K562 (cell line): ENCODE results near the gene IFI27L2. TPM values are rescaled to one million over a fixed set of nuclear protein-coding genes. Genes with fewer than 3 reads are reported as not detected.

Source experiments
- ATAC-seq: fragments of 200-7000 bp; cut with Tn5 transposase; 3 replicates; pipeline ENCODE4 v1.9.1; 2020; ENCODE audit warnings: moderate library complexity
- BruUV-seq: library from RNA; stranded (reverse); fragments of 400-500 nt; replicated peaks from 2 replicates; lab custom pipeline; 2021; lab: Mats Ljungman, UMichigan
- CTCF ChIA-PET: fragments of 300-600 bp; formaldehyde crosslinking; extraction: SDS; loops from one replicate; lab custom pipeline; 2021; ENCODE audit warnings: low intra/inter-chr PET ratio; lab: Yijun Ruan, JAX
- POLR2A ChIA-PET: fragments of 300-600, 350-650 bp; sonication (Branson Sonifier 250); formaldehyde crosslinking; extraction: SDS; loops from one replicate; lab custom pipeline; 2021; ENCODE audit warnings: antibody characterized with exemption, inconsistent platforms; lab: Yijun Ruan, JAX
- DNase-seq, 4 experiments: peaks; one replicate each; pipeline versions ENCODE4 v3.0.0 to v3.0.0-alpha.2; 2011 to 2018; ENCODE audit warnings: low spot score in 3 of 4, mixed read lengths in 3 of 4; ENCODE audit errors: extremely low read depth in 1 of 4
- FAIRE-seq: peaks from 2 replicates; lab custom pipeline; 2011; peaks lifted over from hg19 to GRCh38; lab: Jason Lieb, UNC
- H2AFZ ChIP-seq: 2 replicates; pipeline ENCODE4 v1.6.0; 2011; ENCODE audit warnings: low read depth, low read length, control low read depth, inconsistent platforms
- H3K27ac ChIP-seq: fragments of 200-600 bp; 3 replicates; pipeline ENCODE4 v1.8.0; 2011; ENCODE audit warnings: low read depth, mild to moderate bottlenecking, control low read depth, inconsistent platforms, low read length, moderate library complexity, mixed read lengths; ENCODE audit errors: extremely low read depth
- H3K27me3 ChIP-seq, 2 experiments: fragments of 300-600 bp in 1 of 2; 2 replicates in 1 of 2; 3 replicates in 1 of 2; pipeline versions ENCODE4 v1.6.0 to v1.8.0; 2011; ENCODE audit warnings: inconsistent platforms in 2 of 2, low read length in 2 of 2, mild to moderate bottlenecking in 1 of 2, mixed read lengths in 1 of 2, moderate library complexity in 1 of 2; ENCODE audit not compliant: control insufficient read depth in 2 of 2, insufficient read depth in 2 of 2
- H3K36me3 ChIP-seq: fragments of 300-600 bp; 3 replicates; pipeline ENCODE4 v1.8.0; 2011; ENCODE audit warnings: mild to moderate bottlenecking, low read length, inconsistent platforms; ENCODE audit not compliant: control insufficient read depth, insufficient read depth
- H3K4me1 ChIP-seq, 2 experiments: fragments of 200-600 bp in 1 of 2; replicated peaks in 1 of 2; 2 replicates in 1 of 2; 3 replicates in 1 of 2; pipeline versions ENCODE4 v1.5.1 to v1.8.0; 2011; ENCODE audit warnings: inconsistent platforms in 2 of 2, low read length in 2 of 2, mild to moderate bottlenecking in 1 of 2, mixed read lengths in 1 of 2, moderate library complexity in 1 of 2; ENCODE audit not compliant: control insufficient read depth in 2 of 2, insufficient read depth in 2 of 2
- H3K4me2 ChIP-seq: 2 replicates; pipeline ENCODE4 v1.6.1; 2011; ENCODE audit warnings: low read length, control low read depth, inconsistent platforms, mixed read lengths; ENCODE audit not compliant: insufficient read depth
- H3K4me3 ChIP-seq: fragments of 200-600 bp; sonication (generic), shearing (Covaris generic); 2 replicates; pipeline ENCODE4 v1.5.1; 2016; ENCODE audit warnings: control low read depth, inconsistent platforms
- H3K79me2 ChIP-seq: fragments of 200-600 bp; 3 replicates; pipeline ENCODE4 v1.8.0; 2011; ENCODE audit warnings: low read length, inconsistent platforms; ENCODE audit not compliant: control insufficient read depth, insufficient read depth
- H3K9ac ChIP-seq, 2 experiments: 2 replicates each; pipeline versions ENCODE4 v1.6.0 to v1.6.1; 2011; ENCODE audit warnings: low read depth in 2 of 2, low read length in 2 of 2, control low read depth in 1 of 2, inconsistent platforms in 1 of 2, mild to moderate bottlenecking in 1 of 2, mixed read lengths in 1 of 2; ENCODE audit not compliant: insufficient read depth in 1 of 2
- H3K9me1 ChIP-seq: one replicate; pipeline ENCODE4 v1.6.0; 2011; ENCODE audit warnings: inconsistent platforms, mild to moderate bottlenecking, low read length, moderate library complexity; ENCODE audit not compliant: control insufficient read depth, insufficient read depth
- H3K9me3 ChIP-seq: replicated peaks from 2 replicates; pipeline ENCODE4 v1.5.1; 2011; ENCODE audit warnings: low read depth, low read length, inconsistent platforms; ENCODE audit not compliant: control insufficient read depth, insufficient read depth
- H4K20me1 ChIP-seq: replicated peaks from 2 replicates; pipeline ENCODE4 v1.6.1; 2011; ENCODE audit warnings: low read length, inconsistent platforms, mixed read lengths; ENCODE audit not compliant: control insufficient read depth, insufficient read depth
- BDP1 ChIP-seq: IDR thresholded peaks from 3 replicates; pipeline ENCODE4 v1.6.1; 2011; ENCODE audit not compliant: insufficient read length, insufficient read depth
- CHD2 ChIP-seq: IDR thresholded peaks from 2 replicates; pipeline ENCODE4 v1.6.1; 2011; ENCODE audit warnings: low read depth, low read length
- COPS2 ChIP-seq: fragments of 450-650 bp; conservative IDR thresholded peaks from 2 replicates; pipeline ENCODE4 v1.6.1; 2016; ENCODE audit warnings: mild to moderate bottlenecking, moderate library complexity
- DDX20 ChIP-seq: fragments of 450-650 bp; IDR thresholded peaks from 2 replicates; pipeline ENCODE4 v1.6.1; 2016; ENCODE audit warnings: missing genetic modification characterization, low read depth, mild to moderate bottlenecking, missing compliant biosample characterization, moderate library complexity
- EZH2 ChIP-seq: IDR thresholded peaks from 2 replicates; pipeline ENCODE4 v1.6.1; 2012; ENCODE audit warnings: low read depth, mild to moderate bottlenecking, inconsistent platforms, low read length, borderline replicate concordance
- FOXJ3 ChIP-seq: sonication (generic); formaldehyde crosslinking; IDR thresholded peaks from 2 replicates; pipeline ENCODE4 v1.4.0; 2020; ENCODE audit warnings: mild to moderate bottlenecking, missing genetic modification reagents
- GTF2E2 ChIP-seq: fragments of 200-800 bp; sonication (Bioruptor generic); IDR thresholded peaks from 2 replicates; pipeline ENCODE4 v1.6.1; 2016; ENCODE audit warnings: missing genetic modification characterization, missing compliant biosample characterization
- ILF3 ChIP-seq: fragments of 450-650 bp; IDR thresholded peaks from 2 replicates; pipeline ENCODE4 v1.6.1; 2018; ENCODE audit warnings: antibody characterized with exemption, mild to moderate bottlenecking, moderate library complexity, borderline replicate concordance
- MIER1 ChIP-seq: fragments of 450-650 bp; IDR thresholded peaks from 2 replicates; pipeline ENCODE4 v1.6.1; 2016; ENCODE audit warnings: antibody characterized with exemption, mild to moderate bottlenecking, low read depth
- PCBP1 ChIP-seq: fragments of 200-400 bp; formaldehyde crosslinking; IDR thresholded peaks from 2 replicates; pipeline ENCODE4 v1.6.1; 2018; ENCODE audit warnings: mild to moderate bottlenecking, low read depth, low read length; ENCODE audit not compliant: poor library complexity, severe bottlenecking
- POLR2A ChIP-seq: fragments of 450-650 bp; conservative IDR thresholded peaks from 2 replicates; pipeline ENCODE4 v1.6.1; 2016
- SMARCA5 ChIP-seq: fragments of 450-650 bp; IDR thresholded peaks from 2 replicates; pipeline ENCODE4 v1.6.1; 2016
- ZNF165 ChIP-seq: fragments of 250-450 bp; sonication (Bioruptor Pico); IDR thresholded peaks from 2 replicates; pipeline ENCODE4 v1.4.0; 2020; ENCODE audit warnings: borderline replicate concordance
- ZNF644 ChIP-seq: fragments of 200-800 bp; sonication (Bioruptor generic); IDR thresholded peaks from 2 replicates; pipeline ENCODE4 v1.6.1; 2016; ENCODE audit warnings: low read depth, missing genetic modification characterization, missing compliant biosample characterization
- WGBS: fragments of 100-300 bp; shearing (Covaris generic); methylation state at CpG from one replicate; pipeline ENCODE4 v1.1.6; 2016; ENCODE audit warnings: low coverage, mixed read lengths; ENCODE audit not compliant: insufficient coverage; ENCODE audit errors: missing lambda C conversion rate; 5-methylcytosine and 5-hydroxymethylcytosine counted together
- in situ Hi-C: fragments of 300-500 bp; cut with MboI; formaldehyde crosslinking; loops from 4 replicates; pipeline ENCODE4 v1.15.0; 2018; ENCODE audit warnings: inconsistent platforms, mixed read lengths
- intact Hi-C: fragments of 100-400 bp; cut with micrococcal nuclease; formaldehyde crosslinking; loops from 2 replicates; pipeline ENCODE4 v1.14.2; 2022
- polyA plus RNA-seq, 8 experiments: library from polyadenylated mRNA; depleted of rRNA in 4 of 8; stranded (reverse) in 5 of 8; unstranded in 3 of 8; fragments of >200 nt; fragmentation: Nextera tagmentation in 2 of 8; fragmentation: Illumina TruSeq in 1 of 8; extraction: Ambion mirVana in 2 of 8; extraction: Trizol in 1 of 8; gene quantifications; 2 replicates each; pipeline versions ENCODE4 v1.2.1 to v1.2.3, GENCODE V29; 2011 to 2014; ENCODE audit warnings: inconsistent platforms in 1 of 8, missing spikeins in 1 of 8
- total RNA-seq, 7 experiments: library from RNA; depleted of rRNA in 6 of 7; stranded (reverse); fragments of >200 nt in 6 of 7; fragmentation: Illumina TruSeq in 2 of 7; extraction: Trizol in 2 of 7; gene quantifications; 2 replicates each; pipeline versions ENCODE4 v1.2.1 to v1.2.3, GENCODE V29; 2011 to 2021; ENCODE audit warnings: low replicate concordance in 1 of 7
- TF ChIP-seq, protein P1 (sequence below): fragments of 450-650 bp; formaldehyde crosslinking; IDR thresholded peaks from 2 replicates; pipeline ENCODE4 v1.4.0; 2020; ENCODE audit warnings: mild to moderate bottlenecking, mixed read lengths

IFI27L2 gene
- total and polyA plus RNA-seq, 9 of the 15 experiments (the other 6 are each of a cell fraction or from before 2014, with no cell fraction given) = 1.0 to 9.3 (median 4.1) TPM

DNA sequence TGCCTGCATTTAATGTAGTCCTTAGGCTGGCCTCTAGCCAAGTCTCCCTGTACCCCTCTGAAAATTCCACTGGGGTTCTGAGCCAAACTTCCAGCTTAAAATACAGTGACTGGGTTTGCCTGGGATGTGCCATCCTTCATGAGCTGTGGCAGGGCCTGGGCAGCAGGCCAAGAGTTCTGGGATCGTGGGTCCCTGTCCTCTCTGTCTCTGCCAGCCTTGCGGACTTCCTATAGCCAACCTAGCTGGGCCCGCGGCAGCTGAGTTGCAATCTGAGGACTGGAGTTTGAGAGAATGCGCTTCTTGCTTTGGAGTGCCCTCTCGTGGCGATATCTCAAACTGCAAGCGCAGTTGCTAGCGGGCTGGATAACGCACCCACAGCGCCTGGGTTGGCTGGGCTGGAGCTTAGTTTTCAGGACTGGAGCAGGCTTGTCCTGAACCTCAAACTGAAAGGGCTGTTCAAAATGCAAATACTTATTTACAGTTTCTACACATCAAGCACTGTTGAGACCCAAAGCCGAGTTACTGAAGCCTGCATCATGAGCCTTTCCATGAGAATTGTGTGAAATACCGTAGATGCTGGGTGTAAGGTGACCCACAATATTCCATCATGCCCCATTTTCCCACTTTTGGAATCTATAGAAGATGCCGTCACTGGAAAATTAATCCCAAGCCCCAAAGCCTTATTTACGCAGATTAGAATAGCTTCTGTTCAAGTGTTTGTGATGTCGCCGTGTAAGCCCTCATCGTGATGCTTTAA, 7.3 kb upstream of the IFI27L2 start:
- H3K9me3 ChIP-seq = no peaks in the 10 kb centered on the region; the same call in 1 of the 2 replicates
- FAIRE-seq (peak; percentile 89), ATAC-seq (peak; percentile 94), DNase-seq (peak; percentile 55 to 77 (median 58))
- in situ Hi-C loops (loop anchor here (5.0 kb wide), 1 partner anchor 99 kb away; no protein-coding TSS in a partner anchor), intact Hi-C loops (loop anchor here (1.0 to 2.0 kb wide), 2 partner anchors 44 to 100 kb away; no protein-coding TSS in a partner anchor)
- 12% methylated on average over 15 of the region's 18 CpGs for WGBS
- H3K4me3 ChIP-seq = no peak overlapping the region
- ChIA-PET CTCF (interaction anchor here (0.9 to 2.1 kb wide), 4 partner anchors 44 to 197 kb away, joined by 4 to 16 read pairs (median 10); no protein-coding TSS in a partner anchor), POLR2A (interaction anchor here (0.6 kb wide), 3 partner anchors 27 to 114 kb away, joined by 3 to 4 read pairs (median 3); no protein-coding TSS in a partner anchor)
- H3K4me2 ChIP-seq = no peak overlapping the region
- H3K36me3 ChIP-seq = no peaks in the 10 kb centered on the region
- no peaks in the 10 kb centered on the region for H3K9me1 ChIP-seq
- no peaks in the 10 kb centered on the region for H3K79me2 ChIP-seq
- H2AFZ ChIP-seq = no peak overlapping the region
- BruUV-seq = no TSS peak
- no peaks in the 10 kb centered on the region; a peak in 2 of 5 replicates for H3K4me1 ChIP-seq
- no peak overlapping the region for H3K27ac ChIP-seq
- H3K27me3 ChIP-seq = peaks cover 0 to 15% of the 10 kb centered on the region in 2 experiments; a peak in 2 of 5 replicates
- no peaks in the 10 kb centered on the region for H4K20me1 ChIP-seq
- H3K9ac ChIP-seq = no peak overlapping the region
- no peak for TF ChIP-seq POLR2A
- TF ChIP-seq FOXJ3 (CRISPR knock-in tag) = no peak
- TF ChIP-seq CHD2 = no peak
- no peak for TF ChIP-seq ZNF165 (CRISPR knock-in tag)
- no peak for TF ChIP-seq BDP1
- TF ChIP-seq ILF3 = no peak
- no peak for TF ChIP-seq GTF2E2
- TF ChIP-seq DDX20 (tag) = no peak
- TF ChIP-seq COPS2 = no peak
- TF ChIP-seq SMARCA5 = no peak
- TF ChIP-seq, protein P1, sequence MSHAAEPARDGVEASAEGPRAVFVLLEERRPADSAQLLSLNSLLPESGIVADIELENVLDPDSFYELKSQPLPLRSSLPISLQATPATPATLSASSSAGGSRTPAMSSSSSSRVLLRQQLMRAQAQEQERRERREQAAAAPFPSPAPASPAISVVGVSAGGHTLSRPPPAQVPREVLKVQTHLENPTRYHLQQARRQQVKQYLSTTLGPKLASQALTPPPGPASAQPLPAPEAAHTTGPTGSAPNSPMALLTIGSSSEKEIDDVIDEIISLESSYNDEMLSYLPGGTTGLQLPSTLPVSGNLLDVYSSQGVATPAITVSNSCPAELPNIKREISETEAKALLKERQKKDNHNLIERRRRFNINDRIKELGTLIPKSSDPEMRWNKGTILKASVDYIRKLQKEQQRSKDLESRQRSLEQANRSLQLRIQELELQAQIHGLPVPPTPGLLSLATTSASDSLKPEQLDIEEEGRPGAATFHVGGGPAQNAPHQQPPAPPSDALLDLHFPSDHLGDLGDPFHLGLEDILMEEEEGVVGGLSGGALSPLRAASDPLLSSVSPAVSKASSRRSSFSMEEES (CRISPR knock-in tag) = no peak
- TF ChIP-seq ZNF644 (tag) = no peak
- TF ChIP-seq MIER1 = no peak
- TF ChIP-seq EZH2 = no peak
- no peak for TF ChIP-seq PCBP1
